IMR-90 (cell line): ENCODE measurements around the gene SORD. TPM values are rescaled to one million over a fixed set of nuclear protein-coding genes. Genes with fewer than 3 reads are reported as not detected.

Experiments
- microRNA-seq, 2 experiments: library from miRNA; stranded (forward) in 1 of 2; unstranded in 1 of 2; fragments of 10-50 nt in 1 of 2; fragments of <30 nt in 1 of 2; gene quantifications in 1 of 2; microRNA quantifications in 1 of 2; one replicate each; pipeline versions ENCODE3 to v1.1.0; 2013 to 2020; ENCODE audit not compliant: insufficient read depth in 1 of 2, insufficient read length in 1 of 2, unreplicated experiment in 1 of 2
- polyA plus RNA-seq, 3 experiments: library from polyadenylated mRNA; depleted of rRNA; stranded (reverse); fragments of >200 nt; gene quantifications; 2 replicates each; pipeline ENCODE4 v1.2.3, GENCODE V29; 2012; ENCODE audit warnings: low replicate concordance in 1 of 3
- small RNA-seq, 5 experiments: library from RNA; depleted of rRNA; stranded (forward); fragments of <200 nt; gene quantifications; one replicate each; pipeline ENCODE3, GENCODE V24; 2012
- total RNA-seq: library from RNA; depleted of rRNA; stranded (reverse); fragments of >200 nt; gene quantifications from 2 replicates; pipeline ENCODE4 v1.2.3, GENCODE V29; 2012; rRNA removed

SORD gene
- total and polyA plus RNA-seq, 2 of the 4 experiments (the other 2 are of a cell fraction) = 27.6 to 34.2 TPM

Small RNAs within 50 kb of the gene (microRNA-seq; reads per million reads assigned to microRNA genes)
- gene RF00019 (ENCODE audit: insufficient read depth, insufficient read length) (not detected), gene RNU1-78P (ENCODE audit: insufficient read depth, insufficient read length) (not detected), gene RNU6-966P (ENCODE audit: insufficient read depth, insufficient read length) (not detected)

Small RNAs within 50 kb of the gene (small RNA-seq; reads per million reads assigned to genes)
- gene RF00019 (0 reads per million in 5 experiments), gene RNU1-78P (0 reads per million in 5 experiments), gene RNU6-966P (0 to 5.4 (median 0.08) reads per million in 5 experiments)

Other genes with a start within 250 kb of the SORD start
- not detected in 2 replicates for gene TERB2, start 66.5 kb upstream of the SORD start, total RNA-seq
- gene TERB2, start 66.5 kb upstream of the SORD start, polyA plus RNA-seq (2012; rRNA removed) = not detected in 2 replicates
- not detected in 2 replicates for gene DUOX2, start 91.0 kb downstream of the SORD start, total RNA-seq
- 0.03 TPM in 1 of 2 replicates, not detected in the other for gene DUOX2, start 91.0 kb downstream of the SORD start, polyA plus RNA-seq (2012; rRNA removed)
- gene DUOXA2, start 91.1 kb downstream of the SORD start, total RNA-seq = not detected in 2 replicates
- not detected in 2 replicates for gene DUOXA2, start 91.1 kb downstream of the SORD start, polyA plus RNA-seq (2012; rRNA removed)
- not detected in 2 replicates for gene DUOXA1, start 106.7 kb downstream of the SORD start, total RNA-seq
- gene DUOXA1, start 106.7 kb downstream of the SORD start, polyA plus RNA-seq (2012; rRNA removed) = 0.02 TPM in 1 of 2 replicates, not detected in the other
- gene DUOX1, start 106.8 kb downstream of the SORD start, total RNA-seq = not detected in 2 replicates
- gene DUOX1, start 106.8 kb downstream of the SORD start, polyA plus RNA-seq (2012; rRNA removed) = not detected in 2 replicates
- 1.8 and 2.2 TPM in 2 replicates for gene SHF, start 164.8 kb downstream of the SORD start, total RNA-seq
- gene SHF, start 164.8 kb downstream of the SORD start, polyA plus RNA-seq (2012; rRNA removed) = 3.5 and 3.8 TPM in 2 replicates
- gene SLC28A2, start 229.0 kb downstream of the SORD start, total RNA-seq = not detected in 2 replicates
- not detected in 2 replicates for gene SLC28A2, start 229.0 kb downstream of the SORD start, polyA plus RNA-seq (2012; rRNA removed)